Neutrophil (primary cell): ENCODE measurements around the gene SKOR1.

Source experiments
- H3K27ac ChIP-seq: fragments of 200-600 bp; sonication (generic); 2 replicates; pipeline ENCODE4 v1.5.1; 2016; ENCODE audit warnings: mild to moderate bottlenecking, moderate library complexity
- H3K27me3 ChIP-seq: fragments of 200-600 bp; sonication (generic); 2 replicates; pipeline ENCODE4 v1.6.0; 2016; ENCODE audit warnings: mild to moderate bottlenecking
- H3K36me3 ChIP-seq: fragments of 200-600 bp; sonication (generic); 2 replicates; pipeline ENCODE4 v1.5.1; 2017
- H3K4me1 ChIP-seq, 2 experiments: fragments of 200-600 bp in 1 of 2; sonication (generic) in 1 of 2; 1 replicate in 1 of 2; 2 replicates in 1 of 2; pipeline versions ENCODE4 v1.5.1 to v1.6.1; 2013 to 2016; ENCODE audit warnings: low read depth in 1 of 2, low read length in 1 of 2, mild to moderate bottlenecking in 1 of 2, moderate library complexity in 1 of 2; ENCODE audit not compliant: control insufficient read depth in 1 of 2, insufficient read depth in 1 of 2
- H3K4me3 ChIP-seq, 2 experiments: fragments of 200-600 bp in 1 of 2; sonication (generic) in 1 of 2; 1 replicate in 1 of 2; 2 replicates in 1 of 2; pipeline ENCODE4 v1.5.1; 2013 to 2016; ENCODE audit warnings: low read depth in 1 of 2, low read length in 1 of 2, mild to moderate bottlenecking in 1 of 2, moderate library complexity in 1 of 2
- H3K9me3 ChIP-seq: fragments of 200-600 bp; sonication (generic); 2 replicates; pipeline ENCODE4 v1.5.1; 2016
- CTCF ChIP-seq: fragments of 200-600 bp; sonication (generic); IDR thresholded peaks from 2 replicates; pipeline ENCODE4 v1.5.1; 2016; ENCODE audit warnings: antibody characterized with exemption

Gene SKOR1

GRCh38 chr15:67840749-67841512 is 15.6 kb downstream of the SKOR1 start:
- H3K27me3 ChIP-seq, result peaks cover 6% of the 10 kb centered on the region
- H3K36me3 ChIP-seq, result no peaks in the 10 kb centered on the region
- H3K4me3 ChIP-seq, result peak overlapping the region; percentile 77 to 88
- no peaks in the 10 kb centered on the region for H3K9me3 ChIP-seq
- peaks cover 41 to 50% of the 10 kb centered on the region in 2 experiments for H3K4me1 ChIP-seq
- no peak for TF ChIP-seq CTCF
- H3K27ac ChIP-seq, result peak overlapping the region; percentile 93

DNA sequence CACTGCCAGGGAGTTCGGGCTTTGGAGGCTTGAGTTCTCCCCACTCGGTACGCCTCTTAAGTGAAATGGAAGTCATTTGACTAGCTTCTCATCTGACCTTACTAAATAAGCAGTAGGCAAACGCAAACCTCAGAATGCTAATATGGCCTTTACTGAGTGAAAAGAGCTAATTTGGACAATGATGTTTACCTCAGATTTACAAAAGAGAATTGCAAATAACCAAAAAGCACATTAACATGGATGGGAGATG is 16.1 kb downstream of the SKOR1 start:
- peak overlapping the region; percentile 93 for H3K27ac ChIP-seq
- no peaks in the 10 kb centered on the region for H3K9me3 ChIP-seq
- peaks cover under 1% of the 10 kb centered on the region for H3K27me3 ChIP-seq
- no peak for TF ChIP-seq CTCF
- H3K4me3 ChIP-seq, result peak overlapping the region in 1 of 2 experiments; percentile 77
- H3K36me3 ChIP-seq, result no peaks in the 10 kb centered on the region
- peaks cover 36 to 45% of the 10 kb centered on the region in 2 experiments for H3K4me1 ChIP-seq

GRCh38 chr15:67843092-67843501 is 17.8 kb downstream of the SKOR1 start:
- peaks cover 34 to 43% of the 10 kb centered on the region in 2 experiments for H3K4me1 ChIP-seq
- no peak overlapping the region for H3K4me3 ChIP-seq
- H3K9me3 ChIP-seq, result no peaks in the 10 kb centered on the region
- H3K36me3 ChIP-seq, result no peaks in the 10 kb centered on the region
- no peak overlapping the region for H3K27ac ChIP-seq
- no peak for TF ChIP-seq CTCF
- no peaks in the 10 kb centered on the region for H3K27me3 ChIP-seq

GRCh38 chr15:67843571-67844387 is 18.5 kb downstream of the SKOR1 start:
- Histone ChIP-seq H3K4me3 (no peak overlapping the region), H3K27ac (no peak overlapping the region), H3K4me1 (peaks cover 34 to 43% of the 10 kb centered on the region in 2 experiments), H3K27me3 (no peaks in the 10 kb centered on the region), H3K36me3 (no peaks in the 10 kb centered on the region), H3K9me3 (no peaks in the 10 kb centered on the region)
- TF ChIP-seq CTCF, result no peak

- H3K27ac ChIP-seq, result no peak overlapping the region
- H3K36me3 ChIP-seq, result no peaks in the 10 kb centered on the region
- no peaks in the 10 kb centered on the region for H3K9me3 ChIP-seq
- TF ChIP-seq CTCF, result no peak
- H3K27me3 ChIP-seq, result no peaks in the 10 kb centered on the region
- no peak overlapping the region for H3K4me3 ChIP-seq
- peaks cover 40 to 43% of the 10 kb centered on the region in 2 experiments for H3K4me1 ChIP-seq
These were observed 20.7 kb downstream of the SKOR1 start for GRCh38 chr15:67845974-67846373.
